K562 (cell line): ENCODE results near the gene TOR1AIP1. TPM values are rescaled to one million over a fixed set of nuclear protein-coding genes. Genes with fewer than 3 reads are reported as not detected.

ENCODE experiments used
- FIP1L1 ChIP-seq: fragments of 200-400 bp; formaldehyde crosslinking; IDR thresholded peaks from 2 replicates; pipeline ENCODE4 v1.6.1; 2018; ENCODE audit warnings: mild to moderate bottlenecking, low read depth, low read length; ENCODE audit not compliant: poor library complexity, severe bottlenecking
- GABPB2 ChIP-seq: fragments of 250-450 bp; sonication (Bioruptor Pico); conservative IDR thresholded peaks from 2 replicates; pipeline ENCODE4 v1.5.1; 2021; ENCODE audit warnings: mild to moderate bottlenecking
- IRF1 ChIP-seq: sonication (generic); formaldehyde crosslinking; IDR thresholded peaks from 2 replicates; pipeline ENCODE4 v1.8.0; 2022; ENCODE audit warnings: missing genetic modification reagents, mild to moderate bottlenecking, borderline replicate concordance
- IRF2 ChIP-seq: sonication (generic); formaldehyde crosslinking; IDR thresholded peaks from 2 replicates; pipeline ENCODE4 v1.8.1; 2022; ENCODE audit warnings: mild to moderate bottlenecking, missing genetic modification reagents
- MCM7 ChIP-seq, 2 experiments: fragments of 450-650 bp; IDR thresholded peaks; 2 replicates each; pipeline ENCODE4 v1.6.1; 2016 to 2018
- SMAD4 ChIP-seq: fragments of 250-450 bp; sonication (Bioruptor Pico); conservative IDR thresholded peaks from 2 replicates; pipeline ENCODE4 v1.8.0; 2021; ENCODE audit warnings: inconsistent platforms, mild to moderate bottlenecking, moderate library complexity
- ZBED1 ChIP-seq: IDR thresholded peaks from 2 replicates; pipeline ENCODE4 v1.6.1; 2014
- ZFX ChIP-seq: sonication (generic); formaldehyde crosslinking; IDR thresholded peaks from 2 replicates; pipeline ENCODE4 v1.8.0; 2022; ENCODE audit warnings: mild to moderate bottlenecking, missing genetic modification reagents, moderate library complexity
- polyA plus RNA-seq, 8 experiments: library from polyadenylated mRNA; depleted of rRNA in 4 of 8; stranded (reverse) in 5 of 8; unstranded in 3 of 8; fragments of >200 nt; fragmentation: Nextera tagmentation in 2 of 8; fragmentation: Illumina TruSeq in 1 of 8; extraction: Ambion mirVana in 2 of 8; extraction: Trizol in 1 of 8; gene quantifications; 2 replicates each; pipeline versions ENCODE4 v1.2.1 to v1.2.3, GENCODE V29; 2011 to 2014; ENCODE audit warnings: inconsistent platforms in 1 of 8, missing spikeins in 1 of 8
- total RNA-seq, 7 experiments: library from RNA; depleted of rRNA in 6 of 7; stranded (reverse); fragments of >200 nt in 6 of 7; fragmentation: Illumina TruSeq in 2 of 7; extraction: Trizol in 2 of 7; gene quantifications; 2 replicates each; pipeline versions ENCODE4 v1.2.1 to v1.2.3, GENCODE V29; 2011 to 2021; ENCODE audit warnings: low replicate concordance in 1 of 7
- TF ChIP-seq, protein P1 (sequence below), 3 experiments: fragments of 200-800 bp in 1 of 3; fragments of 250-450 bp in 1 of 3; fragments of 450-650 bp in 1 of 3; sonication (Bioruptor Pico) in 1 of 3; sonication (Bioruptor generic) in 1 of 3; formaldehyde crosslinking in 1 of 3; IDR thresholded peaks; 2 replicates each; pipeline versions ENCODE4 v1.6.1 to v1.8.0; 2016 to 2022; ENCODE audit warnings: mild to moderate bottlenecking in 2 of 3, missing genetic modification characterization in 2 of 3, missing compliant biosample characterization in 1 of 3, moderate library complexity in 1 of 3

Gene TOR1AIP1
- total and polyA plus RNA-seq, 9 of the 15 experiments (the other 6 are each of a cell fraction or from before 2014, with no cell fraction given): 18.1 to 46.9 (median 35.5) TPM

- TF ChIP-seq, protein P1, sequence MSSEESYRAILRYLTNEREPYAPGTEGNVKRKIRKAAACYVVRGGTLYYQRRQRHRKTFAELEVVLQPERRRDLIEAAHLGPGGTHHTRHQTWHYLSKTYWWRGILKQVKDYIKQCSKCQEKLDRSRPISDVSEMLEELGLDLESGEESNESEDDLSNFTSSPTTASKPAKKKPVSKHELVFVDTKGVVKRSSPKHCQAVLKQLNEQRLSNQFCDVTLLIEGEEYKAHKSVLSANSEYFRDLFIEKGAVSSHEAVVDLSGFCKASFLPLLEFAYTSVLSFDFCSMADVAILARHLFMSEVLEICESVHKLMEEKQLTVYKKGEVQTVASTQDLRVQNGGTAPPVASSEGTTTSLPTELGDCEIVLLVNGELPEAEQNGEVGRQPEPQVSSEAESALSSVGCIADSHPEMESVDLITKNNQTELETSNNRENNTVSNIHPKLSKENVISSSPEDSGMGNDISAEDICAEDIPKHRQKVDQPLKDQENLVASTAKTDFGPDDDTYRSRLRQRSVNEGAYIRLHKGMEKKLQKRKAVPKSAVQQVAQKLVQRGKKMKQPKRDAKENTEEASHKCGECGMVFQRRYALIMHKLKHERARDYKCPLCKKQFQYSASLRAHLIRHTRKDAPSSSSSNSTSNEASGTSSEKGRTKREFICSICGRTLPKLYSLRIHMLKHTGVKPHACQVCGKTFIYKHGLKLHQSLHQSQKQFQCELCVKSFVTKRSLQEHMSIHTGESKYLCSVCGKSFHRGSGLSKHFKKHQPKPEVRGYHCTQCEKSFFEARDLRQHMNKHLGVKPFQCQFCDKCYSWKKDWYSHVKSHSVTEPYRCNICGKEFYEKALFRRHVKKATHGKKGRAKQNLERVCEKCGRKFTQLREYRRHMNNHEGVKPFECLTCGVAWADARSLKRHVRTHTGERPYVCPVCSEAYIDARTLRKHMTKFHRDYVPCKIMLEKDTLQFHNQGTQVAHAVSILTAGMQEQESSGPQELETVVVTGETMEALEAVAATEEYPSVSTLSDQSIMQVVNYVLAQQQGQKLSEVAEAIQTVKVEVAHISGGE (CRISPR knock-in tag; IDR thresholded peaks at IDR 0.05): no peak
- no peak for TF ChIP-seq FIP1L1
- no peak for TF ChIP-seq GABPB2 (CRISPR knock-in tag)
- no peak for TF ChIP-seq MCM7 (IDR thresholded peaks at IDR 0.05)
- TF ChIP-seq SMAD4: no peak
- TF ChIP-seq IRF1 (CRISPR knock-in tag): no peak
- no peak for TF ChIP-seq IRF2 (CRISPR knock-in tag)
- TF ChIP-seq ZFX (CRISPR knock-in tag): no peak
- TF ChIP-seq ZBED1: no peak
- TF ChIP-seq, all 486 proteins: peak for 0
These were observed 86.4 kb downstream of the TOR1AIP1 start (continued) for GRCh38 chr1:179968284-179968993.
